Smooth muscle cell (in vitro differentiated cells): Measurements from ENCODE around the gene KCTD2. TPM values are rescaled to one million over a fixed set of nuclear protein-coding genes. Genes with fewer than 3 reads are reported as not detected.

ENCODE experiments used
- DNase-seq: peaks from one replicate; lab custom pipeline; 2025; ENCODE audit not compliant: unreplicated experiment; lab: John Stamatoyannopoulos, UW
- H2AFZ ChIP-seq: fragments of 200-600 bp; sonication (generic); 2 replicates; pipeline ENCODE4 v1.6.0; 2016; ENCODE audit warnings: antibody characterized with exemption, low read depth, mild to moderate bottlenecking
- H3F3A ChIP-seq: fragments of 200-600 bp; sonication (generic); 2 replicates; pipeline ENCODE4 v1.6.0; 2017; ENCODE audit warnings: antibody characterized with exemption, low read depth
- H3K27ac ChIP-seq: fragments of 200-600 bp; sonication (generic); 2 replicates; pipeline ENCODE4 v1.5.1; 2016; ENCODE audit warnings: low read depth, mild to moderate bottlenecking
- H3K27me3 ChIP-seq: fragments of 200-600 bp; sonication (generic); 2 replicates; pipeline ENCODE4 v1.6.1; 2016; ENCODE audit warnings: low read depth, mild to moderate bottlenecking
- H3K36me3 ChIP-seq: fragments of 200-600 bp; sonication (generic); 2 replicates; pipeline ENCODE4 v1.5.1; 2016; ENCODE audit warnings: low read depth
- H3K4me1 ChIP-seq: fragments of 200-600 bp; sonication (generic); 2 replicates; pipeline ENCODE4 v1.5.1; 2016; ENCODE audit warnings: low read depth
- H3K4me2 ChIP-seq: fragments of 200-600 bp; sonication (generic); 2 replicates; pipeline ENCODE4 v1.6.0; 2016; ENCODE audit warnings: mild to moderate bottlenecking
- H3K4me3 ChIP-seq: fragments of 200-600 bp; sonication (generic); 2 replicates; pipeline ENCODE4 v1.5.1; 2016; ENCODE audit warnings: mild to moderate bottlenecking
- H3K79me2 ChIP-seq: fragments of 200-600 bp; sonication (generic); 2 replicates; pipeline ENCODE4 v1.6.0; 2016; ENCODE audit warnings: low read depth, mild to moderate bottlenecking
- H3K9ac ChIP-seq: fragments of 200-600 bp; sonication (generic); 2 replicates; pipeline ENCODE4 v1.6.0; 2016; ENCODE audit warnings: low read depth
- H3K9me3 ChIP-seq: fragments of 200-600 bp; sonication (generic); replicated peaks from 2 replicates; pipeline ENCODE4 v1.5.1; 2016; ENCODE audit warnings: low read depth
- H4K20me1 ChIP-seq: fragments of 200-600 bp; sonication (generic); 2 replicates; pipeline ENCODE4 v1.6.0; 2016; ENCODE audit warnings: low read depth
- WGBS: methylation state at CpG from one replicate; pipeline ENCODE4 v1.1.7; 2016; ENCODE audit warnings: low lambda C conversion rate; 5-methylcytosine and 5-hydroxymethylcytosine counted together
- polyA plus RNA-seq: library from polyadenylated mRNA; unstranded; fragments of >200 nt; fragmentation: Nextera tagmentation; extraction: Ambion mirVana; gene quantifications from 2 replicates; pipeline ENCODE4 v1.2.1, GENCODE V29; 2016
- total RNA-seq: library from RNA; depleted of rRNA; stranded (reverse); fragments of >200 nt; gene quantifications from 2 replicates; pipeline ENCODE4 v1.2.3, GENCODE V29; 2014
- TF ChIP-seq, protein P1 (sequence below): fragments of 200-600 bp; sonication (generic); IDR thresholded peaks from 2 replicates; pipeline ENCODE4 v1.5.1; 2017; ENCODE audit warnings: borderline replicate concordance, mild to moderate bottlenecking, antibody characterized with exemption; ENCODE audit not compliant: insufficient read depth, poor library complexity, severe bottlenecking

Gene KCTD2
- total and polyA plus RNA-seq, 2 experiments from 2014 or later: 12.7 to 27.3 TPM

GRCh38 chr17:75064040-75064439 lies 17.0 kb downstream of the KCTD2 start:
- Histone ChIP-seq H3K4me3 (no peak overlapping the region), H3K27ac (no peak overlapping the region), H3F3A (peaks cover 9% of the 10 kb centered on the region), H3K79me2 (no peaks in the 10 kb centered on the region), H3K4me2 (no peak overlapping the region), H3K9me3 (no peaks in the 10 kb centered on the region), H3K9ac (no peak overlapping the region), H3K4me1 (no peaks in the 10 kb centered on the region), H4K20me1 (peaks cover 6% of the 10 kb centered on the region), H2AFZ (no peak overlapping the region), H3K36me3 (no peaks in the 10 kb centered on the region), H3K27me3 (no peaks in the 10 kb centered on the region)
- TF ChIP-seq, protein P1, sequence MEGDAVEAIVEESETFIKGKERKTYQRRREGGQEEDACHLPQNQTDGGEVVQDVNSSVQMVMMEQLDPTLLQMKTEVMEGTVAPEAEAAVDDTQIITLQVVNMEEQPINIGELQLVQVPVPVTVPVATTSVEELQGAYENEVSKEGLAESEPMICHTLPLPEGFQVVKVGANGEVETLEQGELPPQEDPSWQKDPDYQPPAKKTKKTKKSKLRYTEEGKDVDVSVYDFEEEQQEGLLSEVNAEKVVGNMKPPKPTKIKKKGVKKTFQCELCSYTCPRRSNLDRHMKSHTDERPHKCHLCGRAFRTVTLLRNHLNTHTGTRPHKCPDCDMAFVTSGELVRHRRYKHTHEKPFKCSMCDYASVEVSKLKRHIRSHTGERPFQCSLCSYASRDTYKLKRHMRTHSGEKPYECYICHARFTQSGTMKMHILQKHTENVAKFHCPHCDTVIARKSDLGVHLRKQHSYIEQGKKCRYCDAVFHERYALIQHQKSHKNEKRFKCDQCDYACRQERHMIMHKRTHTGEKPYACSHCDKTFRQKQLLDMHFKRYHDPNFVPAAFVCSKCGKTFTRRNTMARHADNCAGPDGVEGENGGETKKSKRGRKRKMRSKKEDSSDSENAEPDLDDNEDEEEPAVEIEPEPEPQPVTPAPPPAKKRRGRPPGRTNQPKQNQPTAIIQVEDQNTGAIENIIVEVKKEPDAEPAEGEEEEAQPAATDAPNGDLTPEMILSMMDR: no peak
- DNase-seq: no peak
- WGBS: 95% methylated on average over 11 of the region's 11 CpGs

- TF ChIP-seq, protein P1: no peak
- Histone ChIP-seq H3K9ac (no peak overlapping the region), H4K20me1 (peaks cover 3% of the 10 kb centered on the region), H3K4me2 (no peak overlapping the region), H3K27me3 (no peaks in the 10 kb centered on the region), H3K4me3 (no peak overlapping the region), H2AFZ (no peak overlapping the region), H3K27ac (no peak overlapping the region), H3F3A (peaks cover 4% of the 10 kb centered on the region), H3K9me3 (no peaks in the 10 kb centered on the region), H3K36me3 (no peaks in the 10 kb centered on the region), H3K4me1 (no peaks in the 10 kb centered on the region), H3K79me2 (no peaks in the 10 kb centered on the region)
- DNase-seq: no peak
- WGBS: 94% methylated on average over 8 of the region's 8 CpGs
These were observed 17.4 kb downstream of the KCTD2 start for GRCh38 chr17:75064460-75064859.

DNA sequence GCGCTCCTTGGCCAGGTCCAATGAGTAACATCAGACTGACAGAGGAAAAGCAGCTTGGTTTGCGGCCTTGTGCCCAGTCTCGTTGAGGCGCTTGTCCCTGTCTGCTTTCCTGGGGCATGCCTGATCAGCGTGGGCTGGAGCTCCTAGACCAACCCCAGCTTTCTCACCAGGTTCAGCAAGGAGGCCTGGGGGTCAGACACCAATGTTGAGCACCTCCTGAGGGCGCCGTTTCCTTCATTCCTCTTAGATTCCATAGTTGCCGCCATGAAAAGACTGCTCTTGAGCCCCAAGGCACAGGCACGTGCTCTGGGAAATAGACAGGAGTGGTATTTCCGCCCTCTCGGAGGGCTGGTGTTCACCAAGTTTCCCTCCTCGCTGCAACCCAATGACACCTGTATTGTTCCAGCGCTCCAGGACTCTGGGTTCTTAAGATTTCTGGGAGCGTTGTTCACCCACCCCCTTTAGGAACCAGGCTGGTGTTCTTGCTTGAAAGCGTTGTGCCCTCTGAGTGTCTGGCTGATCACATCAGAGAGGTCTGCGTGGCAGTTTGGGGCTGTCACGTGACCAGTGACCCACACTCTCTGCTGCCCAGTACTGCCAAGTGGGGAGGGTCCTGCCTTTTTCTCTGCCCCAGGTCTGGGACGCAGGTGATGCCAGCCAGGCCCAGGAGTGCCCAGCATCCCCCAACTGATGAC lies 18.0 kb downstream of the KCTD2 start:
- H3K9ac ChIP-seq: no peak overlapping the region
- WGBS: 94% methylated on average over 18 of the region's 18 CpGs

More for the DNA sequence above, 18.0 kb downstream of the KCTD2 start:
- H3K4me2 ChIP-seq: no peak overlapping the region
- no peak overlapping the region for H3K4me3 ChIP-seq
- DNase-seq: no peak
- H2AFZ ChIP-seq: no peak overlapping the region
- TF ChIP-seq, protein P1: no peak
- no peaks in the 10 kb centered on the region for H4K20me1 ChIP-seq
- no peaks in the 10 kb centered on the region for H3F3A ChIP-seq
- no peaks in the 10 kb centered on the region for H3K27me3 ChIP-seq
- no peaks in the 10 kb centered on the region for H3K79me2 ChIP-seq
- no peaks in the 10 kb centered on the region for H3K36me3 ChIP-seq
- H3K27ac ChIP-seq: no peak overlapping the region
- H3K4me1 ChIP-seq: no peaks in the 10 kb centered on the region
- H3K9me3 ChIP-seq: no peaks in the 10 kb centered on the region
